Neuronal stem cell (in vitro differentiated cells): ENCODE data around the gene STX1B.
A peak's percentile ranks its signal among the peaks of the same experiment; 100 is the strongest.

ENCODE experiments used
- DNase-seq: peaks from one replicate; pipeline ENCODE4 v3.0.0-alpha.2; 2013; ENCODE audit warnings: low spot score
- H2AFZ ChIP-seq: one replicate; pipeline ENCODE4 v1.6.1; 2013; ENCODE audit warnings: mild to moderate bottlenecking, low read length, inconsistent platforms
- H2AK5ac ChIP-seq: 2 replicates; pipeline ENCODE4 v1.6.1; 2013; ENCODE audit warnings: low read depth, mild to moderate bottlenecking, inconsistent platforms, low read length, moderate library complexity, mixed read lengths
- H2BK120ac ChIP-seq: 2 replicates; pipeline ENCODE4 v1.6.1; 2013; ENCODE audit warnings: low read depth, mild to moderate bottlenecking, inconsistent platforms, low read length, moderate library complexity, mixed read lengths
- H2BK12ac ChIP-seq: one replicate; pipeline ENCODE4 v1.6.1; 2013; ENCODE audit warnings: low read length, inconsistent platforms
- H2BK15ac ChIP-seq: 2 replicates; pipeline ENCODE4 v1.6.1; 2013; ENCODE audit warnings: mild to moderate bottlenecking, low read length, inconsistent platforms, mixed read lengths
- H2BK5ac ChIP-seq: one replicate; pipeline ENCODE4 v1.6.1; 2013; ENCODE audit warnings: inconsistent platforms, mild to moderate bottlenecking, low read length, moderate library complexity
- H3K14ac ChIP-seq: one replicate; pipeline ENCODE4 v1.6.1; 2013; ENCODE audit warnings: low read length, inconsistent platforms
- H3K18ac ChIP-seq: 2 replicates; pipeline ENCODE4 v1.6.1; 2013; ENCODE audit warnings: low read length, inconsistent platforms
- H3K23ac ChIP-seq: 2 replicates; pipeline ENCODE4 v1.6.1; 2013; ENCODE audit warnings: low read depth, mild to moderate bottlenecking, mixed read lengths, low read length, inconsistent platforms; ENCODE audit not compliant: poor library complexity
- H3K27ac ChIP-seq: replicated peaks from 3 replicates; pipeline ENCODE4 v1.5.1; 2013; ENCODE audit warnings: low read length, inconsistent platforms
- H3K27me3 ChIP-seq, 3 experiments: 2 replicates each; pipeline ENCODE4 v1.6.1; 2013; ENCODE audit warnings: low read length in 3 of 3, mild to moderate bottlenecking in 2 of 3, inconsistent platforms in 1 of 3, low read depth in 1 of 3, mixed read lengths in 1 of 3, moderate library complexity in 1 of 3; ENCODE audit not compliant: control insufficient read depth in 3 of 3, insufficient read depth in 3 of 3
- H3K36me3 ChIP-seq, 2 donors: replicated peaks in 1 of 2; 2 replicates each; pipeline ENCODE4 v1.6.1; 2013; ENCODE audit warnings: low read length in 2 of 2; ENCODE audit not compliant: control insufficient read depth in 2 of 2, insufficient read depth in 2 of 2
- H3K4ac ChIP-seq: 2 replicates; pipeline ENCODE4 v1.6.1; 2013; ENCODE audit warnings: inconsistent platforms, mild to moderate bottlenecking, low read length, moderate library complexity
- H3K4me1 ChIP-seq, 2 donors: 1 replicate in 1 of 2; 2 replicates in 1 of 2; pipeline ENCODE4 v1.6.1; 2013; ENCODE audit warnings: low read length in 2 of 2, low read depth in 1 of 2; ENCODE audit not compliant: control insufficient read depth in 2 of 2, insufficient read depth in 1 of 2
- H3K4me2 ChIP-seq: one replicate; pipeline ENCODE4 v1.6.1; 2013; ENCODE audit warnings: mild to moderate bottlenecking, low read length, inconsistent platforms; ENCODE audit not compliant: insufficient read depth, poor library complexity, severe bottlenecking
- H3K4me3 ChIP-seq, 2 donors: 2 replicates each; pipeline ENCODE4 v1.5.1; 2013; ENCODE audit warnings: low read length in 2 of 2, mild to moderate bottlenecking in 2 of 2, inconsistent platforms in 1 of 2, moderate library complexity in 1 of 2
- H3K79me1 ChIP-seq: one replicate; pipeline ENCODE4 v1.6.1; 2013; ENCODE audit warnings: low read depth, mild to moderate bottlenecking, inconsistent platforms, low read length, moderate library complexity
- H3K9ac ChIP-seq: one replicate; pipeline ENCODE4 v1.6.1; 2013; ENCODE audit warnings: mild to moderate bottlenecking, low read depth, low read length, inconsistent platforms; ENCODE audit not compliant: poor library complexity
- H3K9me3 ChIP-seq, 2 donors: replicated peaks in 1 of 2; 2 replicates each; pipeline versions ENCODE3 to v1.6.1; 2013; ENCODE audit warnings: low read length in 2 of 2, mild to moderate bottlenecking in 2 of 2, inconsistent platforms in 1 of 2, low read depth in 1 of 2, mixed read lengths in 1 of 2, moderate library complexity in 1 of 2; ENCODE audit not compliant: control insufficient read depth in 2 of 2, insufficient read depth in 1 of 2
- H4K8ac ChIP-seq: one replicate; pipeline ENCODE4 v1.6.1; 2013; ENCODE audit warnings: low read depth, mild to moderate bottlenecking, inconsistent platforms, low read length, moderate library complexity
- H4K91ac ChIP-seq: one replicate; pipeline ENCODE4 v1.6.1; 2013; ENCODE audit warnings: low read length, low read depth, mild to moderate bottlenecking, inconsistent platforms; ENCODE audit not compliant: poor library complexity
- WGBS, 2 donors: extraction: QIAGEN DNeasy Blood & Tissue Kit; methylation state at CpG; one replicate each; pipeline ENCODE4 v1.1.7; 2013; ENCODE audit warnings: missing lambda C conversion rate in 2 of 2, mixed read lengths in 1 of 2; ENCODE audit not compliant: insufficient read length in 2 of 2, insufficient replicate concordance in 1 of 2; ENCODE audit errors: extremely low coverage in 2 of 2; 5-methylcytosine and 5-hydroxymethylcytosine counted together

STX1B gene

GRCh38 chr16:31006589-31006988, 3.8 kb downstream of the STX1B start:
- no peak overlapping the region for H3K4me2 ChIP-seq
- no peak overlapping the region for H2BK5ac ChIP-seq
- H3K14ac ChIP-seq: no peak overlapping the region
- H3K36me3 ChIP-seq: no peaks in the 10 kb centered on the region
- H4K91ac ChIP-seq: no peak overlapping the region
- H2BK12ac ChIP-seq: no peak overlapping the region
- H3K18ac ChIP-seq: no peak overlapping the region
- no peaks in the 10 kb centered on the region for H3K27me3 ChIP-seq
- peaks cover 13 to 26% of the 10 kb centered on the region in 2 donors for H3K4me1 ChIP-seq
- H2BK120ac ChIP-seq: no peak overlapping the region
- no CpG with 5 or more reads among the region's 8 CpGs for WGBS, 2 donors
- H3K9me3 ChIP-seq: no peaks in the 10 kb centered on the region
- no peak overlapping the region for H3K23ac ChIP-seq
- H2BK15ac ChIP-seq: no peak overlapping the region
- H3K27ac ChIP-seq: no peak overlapping the region
- H4K8ac ChIP-seq: no peak overlapping the region
- H3K4me3 ChIP-seq: no peak overlapping the region
- H2AFZ ChIP-seq: peak overlapping the region; percentile 75
- no peak overlapping the region for H3K4ac ChIP-seq
- no peak overlapping the region for H2AK5ac ChIP-seq
- DNase-seq: no peak
- H3K9ac ChIP-seq: peak overlapping the region; percentile 26
- H3K79me1 ChIP-seq: peaks cover 5% of the 10 kb centered on the region

- Histone ChIP-seq H3K27me3 (no peaks in the 10 kb centered on the region), H2BK12ac (no peak overlapping the region), H4K8ac (no peak overlapping the region), H3K9me3 (no peaks in the 10 kb centered on the region), H3K4me3 (no peak overlapping the region), H2BK15ac (no peak overlapping the region), H2BK120ac (no peak overlapping the region), H2BK5ac (no peak overlapping the region), H3K23ac (no peak overlapping the region), H3K4ac (no peak overlapping the region), H3K79me1 (peaks cover 5% of the 10 kb centered on the region), H3K4me1 (peaks cover 12 to 26% of the 10 kb centered on the region in 2 donors), H3K14ac (no peak overlapping the region), H2AK5ac (no peak overlapping the region), H3K18ac (no peak overlapping the region), H3K4me2 (no peak overlapping the region), H3K27ac (no peak overlapping the region), H3K9ac (peak overlapping the region; percentile 26), H2AFZ (peak overlapping the region; percentile 75), H3K36me3 (peaks cover 0 to under 1% of the 10 kb centered on the region in 2 donors), H4K91ac (no peak overlapping the region)
- no CpG with 5 or more reads among the region's 7 CpGs for WGBS, 2 donors
- DNase-seq: no peak
Observed at GRCh38 chr16:31006086-31006385, 4.4 kb downstream of the STX1B start.

DNA sequence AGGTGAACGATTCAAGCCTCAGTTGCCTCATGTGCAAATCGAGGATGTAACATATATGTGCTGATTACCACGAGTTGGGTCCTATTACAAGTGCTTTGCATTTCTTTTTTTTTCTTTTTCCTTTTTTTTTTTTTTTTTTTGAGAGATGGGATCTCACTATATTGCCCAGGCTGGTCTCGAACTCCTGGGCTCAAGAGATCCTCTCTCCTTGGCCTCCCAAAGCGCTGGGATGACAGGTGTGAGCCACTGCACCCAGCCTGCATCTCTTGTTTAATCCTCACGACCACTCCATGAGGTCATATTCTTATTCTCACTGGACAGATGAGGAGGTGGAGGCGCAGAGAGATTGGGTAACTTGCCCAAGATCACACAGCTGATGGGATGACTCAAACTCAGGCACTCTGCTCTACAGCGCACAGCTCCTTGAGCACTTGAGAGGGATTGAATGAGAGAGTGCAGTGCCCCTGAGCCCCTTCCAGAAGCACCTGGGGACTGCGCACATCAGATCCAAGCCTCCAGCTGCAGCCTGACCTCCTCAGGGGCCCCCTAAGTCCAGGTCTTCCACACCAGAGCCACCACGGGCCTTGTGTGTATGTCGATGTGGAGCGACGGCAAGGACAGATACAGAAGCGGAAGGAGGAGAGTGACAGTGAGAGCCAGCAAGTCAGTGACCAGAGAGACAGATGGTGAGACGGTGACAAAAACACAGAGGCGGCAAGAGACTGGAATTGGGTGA, 4.9 kb downstream of the STX1B start:
- no CpG with 5 or more reads among the region's 16 CpGs for WGBS, 2 donors
- H3K4ac ChIP-seq: no peak overlapping the region
- H2AFZ ChIP-seq: peak overlapping the region; percentile 75
- H3K27me3 ChIP-seq: no peaks in the 10 kb centered on the region
- no peak overlapping the region for H2BK12ac ChIP-seq
- H3K79me1 ChIP-seq: peaks cover 5% of the 10 kb centered on the region
- no peaks in the 10 kb centered on the region for H3K9me3 ChIP-seq
- no peak overlapping the region for H3K27ac ChIP-seq
- H4K91ac ChIP-seq: no peak overlapping the region
- no peak overlapping the region for H2BK5ac ChIP-seq
- peaks cover 9 to 26% of the 10 kb centered on the region in 2 donors for H3K4me1 ChIP-seq
- H3K36me3 ChIP-seq: peaks cover 0 to 5% of the 10 kb centered on the region in 2 donors
- H3K23ac ChIP-seq: no peak overlapping the region
- no peak overlapping the region for H2AK5ac ChIP-seq
- no peak overlapping the region for H2BK120ac ChIP-seq
- H3K9ac ChIP-seq: peak overlapping the region; percentile 26
- DNase-seq: no peak
- H3K14ac ChIP-seq: no peak overlapping the region
- no peak overlapping the region for H3K18ac ChIP-seq
- H3K4me3 ChIP-seq: no peak overlapping the region
- no peak overlapping the region for H4K8ac ChIP-seq
- H3K4me2 ChIP-seq: no peak overlapping the region
- no peak overlapping the region for H2BK15ac ChIP-seq

DNA sequence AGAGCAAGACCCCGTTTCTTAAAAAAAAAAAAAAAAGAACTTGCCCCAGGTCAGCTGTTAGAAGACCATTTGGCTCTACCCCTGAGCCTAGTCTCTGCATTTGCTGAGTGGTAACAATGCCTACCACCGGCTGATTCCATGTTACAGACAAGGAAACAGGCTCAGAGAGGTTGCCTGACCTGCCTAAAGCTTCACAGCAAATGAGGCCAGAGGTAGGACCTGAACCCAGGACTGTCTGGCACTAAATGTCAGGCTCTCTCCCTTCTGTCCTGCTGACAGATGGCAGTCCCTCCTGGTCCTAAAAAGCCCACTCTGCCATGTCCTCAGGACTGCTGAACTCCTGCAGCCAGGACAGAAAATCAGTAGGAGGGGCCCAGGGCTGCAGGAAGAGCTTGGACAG, 5.8 kb downstream of the STX1B start:
- H3K9ac ChIP-seq: no peak overlapping the region
- H4K91ac ChIP-seq: no peak overlapping the region
- H3K14ac ChIP-seq: no peak overlapping the region
- H3K4me1 ChIP-seq: peaks cover 8 to 21% of the 10 kb centered on the region in 2 donors
- no peak overlapping the region for H2BK5ac ChIP-seq
- H3K9me3 ChIP-seq: no peaks in the 10 kb centered on the region
- H3K23ac ChIP-seq: no peak overlapping the region
- no peak overlapping the region for H2BK120ac ChIP-seq
- peaks cover 5% of the 10 kb centered on the region for H3K79me1 ChIP-seq
- no peak overlapping the region for H3K27ac ChIP-seq
- H2BK15ac ChIP-seq: no peak overlapping the region
- no peak overlapping the region for H2AFZ ChIP-seq
- no peak for DNase-seq
- no CpG with 5 or more reads among the region's 2 CpGs for WGBS, 2 donors
- H2BK12ac ChIP-seq: no peak overlapping the region
- peaks cover 0 to 5% of the 10 kb centered on the region in 2 donors for H3K36me3 ChIP-seq
- no peak overlapping the region for H2AK5ac ChIP-seq
- no peak overlapping the region for H3K4me3 ChIP-seq
- H3K18ac ChIP-seq: no peak overlapping the region
- no peaks in the 10 kb centered on the region for H3K27me3 ChIP-seq
- H3K4ac ChIP-seq: no peak overlapping the region
- H3K4me2 ChIP-seq: no peak overlapping the region
- no peak overlapping the region for H4K8ac ChIP-seq
